KOPT-K1 (cell line): ENCODE measurements around the gene HRNR.

Source experiments
- H3K27ac ChIP-seq: fragments of 200-600 bp; sonication (generic); 2 replicates; pipeline ENCODE4 v1.5.1; 2016; ENCODE audit warnings: antibody characterized with exemption, mild to moderate bottlenecking, low read depth, low read length; ENCODE audit not compliant: poor library complexity, severe bottlenecking
- H3K36me3 ChIP-seq: fragments of 200-600 bp; sonication (generic); 2 replicates; pipeline ENCODE4 v1.5.1; 2017; ENCODE audit warnings: antibody characterized with exemption, mild to moderate bottlenecking, low read length, moderate library complexity; ENCODE audit not compliant: insufficient read depth
- H3K9me3 ChIP-seq: fragments of 200-600 bp; sonication (generic); 2 replicates; pipeline ENCODE4 v1.5.1; 2017; ENCODE audit warnings: antibody characterized with exemption, low read length, mild to moderate bottlenecking; ENCODE audit not compliant: insufficient read depth, poor library complexity, severe bottlenecking

HRNR gene

DNA sequence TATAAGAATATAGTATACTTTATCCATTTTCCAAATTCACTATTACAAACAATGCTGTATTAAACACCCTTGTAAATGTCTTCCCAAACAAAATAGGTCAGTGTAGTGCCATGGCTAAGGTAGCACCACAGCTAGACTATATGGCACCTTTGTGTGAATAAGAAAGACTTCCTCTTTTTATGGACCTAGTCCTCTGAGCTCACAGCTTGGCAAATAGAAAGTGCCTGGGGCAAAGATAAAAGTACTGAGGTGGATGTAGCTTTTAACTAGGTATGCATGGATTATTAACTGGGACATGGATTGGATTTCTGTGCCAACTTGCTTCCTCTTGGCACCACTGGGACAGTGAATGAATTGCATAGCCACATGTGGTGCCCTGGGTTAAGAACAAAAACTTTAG is 25.0 kb downstream of the HRNR start:
- Histone ChIP-seq H3K27ac (no peak overlapping the region), H3K9me3 (peaks cover 4% of the 10 kb centered on the region)

DNA sequence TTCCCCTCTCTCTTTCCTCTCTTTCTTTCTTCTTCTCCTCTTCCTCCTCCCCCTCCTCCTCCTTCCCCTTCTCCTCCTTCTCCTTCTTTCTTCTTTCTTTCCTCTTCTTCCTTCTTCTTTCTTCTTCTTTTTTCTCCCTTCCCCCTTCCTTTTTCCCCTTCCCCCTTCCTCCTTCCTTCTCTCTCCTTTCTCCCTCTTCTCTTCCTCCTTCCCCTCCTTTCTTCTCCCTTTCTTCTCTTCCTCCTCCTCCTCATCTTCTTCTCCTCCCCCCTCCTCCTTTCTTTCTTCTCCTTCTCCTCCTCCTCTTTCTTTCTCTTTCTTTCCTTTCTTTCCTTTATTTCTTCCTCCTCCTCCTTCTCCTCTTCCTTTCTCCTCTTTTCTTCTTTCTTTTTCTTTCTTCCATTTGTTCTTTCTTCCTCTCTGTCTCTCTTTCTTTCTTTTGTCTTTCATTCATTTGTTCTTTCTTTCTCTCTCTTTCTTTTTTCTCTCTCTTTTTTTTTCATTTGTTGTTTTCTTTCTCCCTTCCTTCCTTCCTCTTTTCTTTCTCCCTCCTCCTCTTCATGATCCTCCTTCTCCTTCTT is 26.5 kb downstream of the HRNR start:
- Histone ChIP-seq H3K27ac (no peak overlapping the region), H3K9me3 (peaks cover 4% of the 10 kb centered on the region), H3K36me3 (no peaks in the 10 kb centered on the region)

More for the DNA sequence above, 25.0 kb downstream of the HRNR start:
- H3K36me3 ChIP-seq: no peaks in the 10 kb centered on the region

DNA sequence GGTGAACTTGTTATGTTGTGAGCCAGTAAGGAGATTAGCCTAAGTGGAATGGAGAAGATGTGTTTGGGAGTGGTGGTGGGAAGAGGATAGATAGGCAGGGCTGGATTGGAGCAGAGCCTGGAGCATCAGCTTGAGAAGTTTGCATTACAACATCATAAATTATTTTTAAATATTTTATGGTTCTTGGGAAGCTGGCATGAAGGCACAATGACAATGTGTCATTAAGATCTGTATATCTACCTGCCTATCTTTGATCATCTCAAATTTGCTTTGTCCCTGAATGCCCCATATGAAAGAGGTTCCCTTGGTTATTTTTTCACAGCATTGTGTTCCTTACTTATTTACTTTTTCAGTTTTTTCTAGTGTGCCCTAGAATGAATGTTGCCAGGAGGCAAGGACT is 32.3 kb downstream of the HRNR start:
- Histone ChIP-seq H3K27ac (no peak overlapping the region), H3K36me3 (no peaks in the 10 kb centered on the region), H3K9me3 (peaks cover 4% of the 10 kb centered on the region)

DNA sequence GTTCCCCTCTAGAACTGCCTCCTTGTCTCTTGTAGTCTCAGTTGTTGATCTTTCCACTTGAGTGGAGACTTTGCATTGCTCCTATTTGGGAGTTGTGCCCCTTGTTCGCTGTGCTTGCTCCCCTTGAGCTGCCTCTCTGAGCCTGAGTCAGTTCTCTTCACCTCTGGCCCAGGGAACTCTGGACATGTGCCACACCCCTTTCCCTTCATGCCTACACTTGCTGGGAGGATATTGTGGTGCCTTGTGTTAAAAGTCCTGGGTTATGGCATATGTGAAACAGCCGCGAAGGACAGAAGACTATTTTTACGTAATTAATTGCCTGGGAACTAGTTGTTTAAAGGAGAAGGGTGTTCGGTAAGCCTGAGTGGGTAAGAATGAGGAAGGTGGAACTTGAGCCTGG is 32.7 kb downstream of the HRNR start:
- no peak overlapping the region for H3K27ac ChIP-seq
- H3K36me3 ChIP-seq: no peaks in the 10 kb centered on the region
- H3K9me3 ChIP-seq: peaks cover 4% of the 10 kb centered on the region

DNA sequence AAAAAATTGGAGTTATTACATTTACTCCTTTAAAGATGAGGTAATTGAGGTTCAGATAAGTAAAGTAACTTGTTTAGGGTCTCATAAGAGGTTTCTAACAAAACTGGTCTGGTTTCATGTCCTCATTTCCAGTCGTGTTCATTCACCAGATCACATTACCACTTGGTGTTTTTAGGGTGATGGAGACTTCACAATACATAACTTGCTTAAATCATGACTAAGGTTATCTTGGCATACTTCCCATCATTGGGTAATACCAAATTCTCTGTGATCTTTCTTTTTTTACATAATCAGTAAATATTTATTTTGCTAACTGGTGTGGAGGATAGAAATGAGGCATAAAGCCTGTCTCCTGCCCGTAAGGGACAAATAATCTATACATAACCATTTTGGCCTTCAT is 33.4 kb downstream of the HRNR start:
- peaks cover 4% of the 10 kb centered on the region for H3K9me3 ChIP-seq
- H3K27ac ChIP-seq: no peak overlapping the region
- no peaks in the 10 kb centered on the region for H3K36me3 ChIP-seq

DNA sequence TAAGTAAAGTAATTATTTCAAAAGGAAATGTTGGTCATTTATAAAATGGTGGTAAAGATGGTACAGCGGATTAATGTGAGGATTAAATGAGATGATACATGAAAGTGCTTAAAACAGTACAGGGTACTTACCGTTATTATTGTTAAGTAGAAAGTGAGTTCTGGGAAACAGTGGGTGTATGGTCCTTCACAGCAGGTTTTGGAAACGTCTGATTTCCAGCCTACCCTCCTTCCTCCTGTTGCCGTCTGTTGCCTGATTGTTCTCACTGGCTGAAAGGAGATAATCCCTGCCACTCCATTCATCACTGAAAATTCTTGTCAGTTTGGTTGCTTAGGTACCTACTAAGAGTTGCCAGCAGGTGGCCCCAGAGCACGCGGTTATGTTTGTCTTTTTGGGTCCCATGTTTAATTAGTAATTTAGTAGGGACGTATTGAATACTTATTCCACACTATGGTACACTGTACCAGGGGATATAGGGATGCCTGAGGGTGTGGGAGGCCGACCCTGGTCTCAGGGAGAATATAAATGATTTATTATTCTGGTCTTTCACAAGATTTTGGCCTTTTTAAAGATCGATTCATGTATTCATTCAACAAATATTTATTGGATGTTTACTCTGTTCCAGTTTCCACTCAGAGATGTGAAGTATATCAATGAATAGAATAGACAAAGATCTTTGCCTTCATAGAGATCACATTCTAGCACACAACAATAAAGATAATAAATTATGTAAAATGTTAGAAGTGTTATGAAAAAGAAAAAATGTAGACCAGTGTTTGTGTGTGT is 34.1 kb downstream of the HRNR start:
- Histone ChIP-seq H3K36me3 (no peaks in the 10 kb centered on the region), H3K9me3 (peaks cover 3% of the 10 kb centered on the region), H3K27ac (no peak overlapping the region)

DNA sequence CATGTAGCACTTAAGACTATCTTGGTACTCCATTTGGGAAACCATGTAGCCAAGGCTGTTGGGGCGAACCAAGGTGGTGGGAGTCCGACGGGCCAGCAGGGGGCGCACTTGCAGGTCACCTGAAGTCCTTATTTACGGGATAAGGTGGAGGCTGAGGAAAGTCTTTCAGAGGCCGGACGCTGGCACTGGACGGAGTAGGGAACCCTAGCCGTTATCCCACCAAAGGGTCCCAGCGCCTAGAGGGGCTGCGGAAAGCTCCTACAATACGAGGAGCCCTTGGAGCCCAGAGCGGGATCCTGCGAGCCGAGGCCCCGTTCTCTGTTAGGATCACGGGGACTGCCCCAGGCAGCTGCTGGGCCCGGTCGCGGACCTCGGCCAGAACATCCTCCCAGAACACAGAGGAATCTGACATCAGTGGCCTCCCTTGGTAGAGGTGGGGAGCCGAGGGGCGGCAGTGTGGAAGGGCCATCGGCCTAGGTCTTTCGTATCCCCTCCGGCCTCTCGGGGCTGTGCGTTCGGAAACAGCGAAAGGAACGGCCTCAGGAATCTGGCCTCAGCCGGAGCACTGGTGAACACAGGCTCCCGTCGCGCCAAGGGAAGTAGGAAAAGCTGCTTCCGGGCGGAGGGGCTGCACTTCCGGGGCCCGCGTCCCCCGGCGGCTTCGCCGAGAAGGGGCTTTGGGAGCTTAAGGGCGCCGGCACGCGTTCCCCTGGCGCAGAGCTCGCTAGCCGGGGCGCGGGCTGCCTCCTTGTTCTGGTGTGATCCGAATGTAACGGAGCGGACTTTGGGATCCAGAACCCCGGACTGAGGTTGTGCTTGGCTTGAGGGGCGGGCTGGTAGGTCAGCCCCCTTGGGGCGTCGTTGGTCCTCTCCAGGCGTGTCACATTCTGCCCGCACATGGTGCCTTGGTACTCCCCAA is 35.1 kb downstream of the HRNR start:
- Histone ChIP-seq H3K36me3 (no peaks in the 10 kb centered on the region), H3K9me3 (no peaks in the 10 kb centered on the region), H3K27ac (no peak overlapping the region)

DNA sequence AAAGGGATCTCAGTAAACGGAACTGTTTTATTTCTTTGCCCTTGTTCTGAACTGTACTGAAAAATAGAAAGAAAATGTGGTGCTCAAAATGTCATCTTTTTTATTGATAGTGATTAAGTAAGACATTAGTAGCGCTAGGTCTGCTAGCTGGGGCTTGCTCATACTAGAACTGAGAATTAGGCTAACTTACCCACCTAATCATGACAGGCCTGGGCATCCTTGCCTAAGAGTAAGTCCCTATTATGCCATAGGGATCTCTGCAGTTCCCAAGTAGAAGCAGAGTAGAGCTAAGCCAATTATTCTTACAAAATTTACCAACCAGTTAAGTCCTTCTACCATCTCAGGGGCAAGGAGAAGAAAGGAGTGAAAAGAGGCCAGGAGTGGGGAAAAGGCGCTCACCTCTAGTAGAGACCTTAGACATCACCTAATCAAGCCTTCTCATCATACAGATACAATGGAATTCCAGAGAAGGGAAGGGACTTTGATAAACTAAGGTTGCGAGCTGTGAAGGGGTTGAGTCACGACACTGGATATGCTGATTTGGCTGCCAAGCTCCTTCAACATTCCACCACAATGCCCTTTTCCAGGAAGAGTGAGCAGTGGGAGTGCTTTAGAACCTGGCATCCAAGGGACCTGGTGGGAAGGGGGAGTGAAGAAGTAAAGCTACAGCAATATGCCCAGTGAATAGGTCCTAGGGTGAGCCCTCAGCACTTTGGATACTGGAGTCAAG is 37.3 kb downstream of the HRNR start:
- no peaks in the 10 kb centered on the region for H3K9me3 ChIP-seq
- no peak overlapping the region for H3K27ac ChIP-seq
- H3K36me3 ChIP-seq: no peaks in the 10 kb centered on the region

DNA sequence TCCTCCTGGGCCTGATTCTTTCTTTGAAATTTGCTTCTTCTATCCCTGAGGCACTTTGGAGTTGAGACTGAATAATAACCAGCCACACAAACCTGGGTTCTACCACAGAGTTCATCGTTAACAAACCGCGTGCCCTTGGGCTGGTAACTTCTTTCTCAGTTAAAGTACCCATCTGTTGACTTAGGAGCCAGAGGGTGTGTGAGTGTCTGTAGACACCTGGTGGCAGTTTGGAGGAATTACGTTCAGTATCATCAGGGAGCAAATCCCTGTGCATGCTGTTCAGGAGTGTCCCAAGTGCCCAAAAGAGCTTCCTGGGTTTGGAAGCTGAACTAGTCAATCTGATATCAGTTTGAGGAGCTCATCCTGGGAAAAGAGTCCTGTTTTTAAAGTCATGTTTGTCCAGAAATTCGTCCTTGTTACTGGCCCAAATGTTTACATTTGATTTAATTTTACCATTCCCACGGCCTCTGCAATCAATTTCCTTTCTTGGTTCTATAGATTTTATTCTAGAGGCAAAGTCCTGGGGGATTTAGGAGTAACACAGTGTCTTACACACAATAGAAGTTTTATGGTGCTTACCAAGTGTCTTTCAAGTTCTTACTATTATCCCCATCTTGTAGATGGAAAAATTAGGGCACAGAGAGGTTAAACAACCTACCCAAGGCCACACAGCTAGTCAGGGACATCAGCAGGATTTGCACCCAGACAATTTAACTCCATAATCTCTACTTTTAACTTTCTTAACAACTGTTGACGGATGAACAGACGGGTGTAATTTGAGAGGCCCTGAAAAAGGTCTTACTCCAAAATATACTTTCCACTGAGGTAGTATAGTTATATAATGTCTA is 38.2 kb downstream of the HRNR start:
- Histone ChIP-seq H3K9me3 (no peaks in the 10 kb centered on the region), H3K27ac (no peak overlapping the region)

DNA sequence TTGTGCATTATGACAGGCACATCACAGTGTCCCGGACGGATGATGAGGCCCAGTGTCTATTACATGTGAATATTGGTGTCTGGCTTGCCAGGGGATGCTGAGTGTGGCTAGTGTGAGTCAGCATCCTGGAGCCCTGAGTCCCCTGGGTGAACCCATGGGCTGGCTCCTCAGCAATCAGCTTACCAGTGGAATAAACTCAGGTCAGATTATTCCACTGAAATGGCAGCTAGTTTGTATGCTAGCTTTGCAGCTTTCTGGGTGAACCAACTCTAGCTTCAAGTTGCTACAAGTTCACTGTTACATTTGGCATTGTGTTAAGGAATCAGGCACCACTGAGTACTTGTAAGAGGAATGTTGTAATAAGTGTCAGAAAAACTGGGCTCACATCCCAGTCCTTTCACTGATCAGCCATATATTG is 41.0 kb downstream of the HRNR start:
- Histone ChIP-seq H3K9me3 (no peaks in the 10 kb centered on the region), H3K36me3 (no peaks in the 10 kb centered on the region), H3K27ac (no peak overlapping the region)

More for the DNA sequence above, 38.2 kb downstream of the HRNR start:
- no peaks in the 10 kb centered on the region for H3K36me3 ChIP-seq

DNA sequence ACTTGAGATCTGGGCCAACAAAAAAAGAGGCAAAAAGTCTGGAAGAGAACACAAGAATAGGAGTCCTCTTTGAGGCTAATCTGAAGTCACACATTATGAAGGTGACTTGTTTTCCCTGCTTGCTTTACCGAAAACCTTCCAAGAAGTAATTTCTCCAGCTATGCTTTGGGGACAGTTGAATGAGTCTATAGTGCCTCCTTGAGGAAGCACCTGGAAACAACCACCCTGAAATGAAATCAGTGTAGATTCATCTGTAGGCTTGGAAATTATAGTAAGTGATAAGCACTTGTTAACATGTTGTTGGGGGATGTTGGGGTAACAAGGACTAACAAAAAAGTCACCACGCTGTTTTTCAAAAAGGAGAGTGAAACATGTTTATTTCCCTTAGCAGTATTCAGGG is 41.6 kb downstream of the HRNR start:
- Histone ChIP-seq H3K9me3 (no peaks in the 10 kb centered on the region), H3K36me3 (no peaks in the 10 kb centered on the region), H3K27ac (no peak overlapping the region)

DNA sequence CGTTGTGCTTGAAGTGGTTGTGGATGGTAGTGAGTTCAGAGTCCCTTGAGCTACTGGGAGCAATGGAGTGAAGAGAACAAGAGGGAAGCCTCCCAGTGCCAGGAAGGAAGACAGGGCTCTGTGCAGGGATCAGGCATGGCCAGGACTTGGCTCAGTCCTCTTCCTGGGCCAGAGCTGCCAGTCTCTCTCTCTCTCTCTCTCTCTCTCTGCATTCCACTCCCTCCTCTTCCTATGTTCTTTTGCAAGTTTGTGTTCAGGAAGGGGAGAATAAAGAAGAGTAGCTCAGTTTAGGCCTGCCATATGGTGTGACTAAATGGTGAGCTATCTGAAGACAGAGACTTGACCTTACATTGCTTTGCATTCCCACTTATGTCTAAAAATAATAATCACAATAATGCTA is 44.4 kb downstream of the HRNR start:
- Histone ChIP-seq H3K27ac (no peak overlapping the region), H3K9me3 (no peaks in the 10 kb centered on the region), H3K36me3 (no peaks in the 10 kb centered on the region)

DNA sequence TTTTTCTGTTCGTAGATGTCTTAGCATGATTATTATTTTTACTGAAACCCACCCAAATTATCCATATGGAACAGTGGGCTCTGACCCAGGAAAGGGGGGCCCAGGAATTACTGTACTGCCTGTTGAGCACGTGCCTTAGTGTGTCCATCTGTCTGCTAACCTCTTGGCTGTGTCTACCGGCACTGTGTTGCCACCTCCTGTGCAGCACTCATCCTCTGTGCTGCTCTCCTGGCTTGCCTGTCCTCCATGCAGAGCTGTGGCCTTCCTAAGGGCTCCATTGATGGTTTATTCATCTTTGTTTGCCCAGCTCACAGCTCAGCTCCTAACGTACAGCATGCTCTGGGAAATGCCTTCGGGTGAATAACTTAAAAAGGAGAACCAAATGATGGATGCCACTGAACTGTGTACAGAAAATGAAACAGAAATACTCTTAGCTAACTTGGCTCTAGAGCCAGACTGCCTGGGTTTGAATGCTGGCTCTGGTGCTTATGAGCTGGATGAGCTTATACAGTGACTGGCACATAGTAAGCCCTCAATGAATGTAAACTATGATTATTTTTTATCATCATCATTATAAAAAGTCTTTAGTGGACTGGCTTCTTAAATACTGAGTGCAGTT is 53.6 kb downstream of the HRNR start:
- no peaks in the 10 kb centered on the region for H3K9me3 ChIP-seq
- H3K36me3 ChIP-seq: no peaks in the 10 kb centered on the region
- no peak overlapping the region for H3K27ac ChIP-seq
